ENCODE results near the gene MMP17.

GRCh38 chr12:131862994-131863710, 35.0 kb downstream of the MMP17 start:
- TF ChIP-seq CTCF (conservative IDR thresholded peaks at IDR 0.05; ENCODE audit: low read depth, low read length) = no peak
- TF ChIP-seq EZH2 (IDR thresholded peaks at IDR 0.05; ENCODE audit: borderline replicate concordance, low read depth, low read length, poor library complexity, severe bottlenecking) = no peak
